Vagina (tissue), 2 donors: ENCODE measurements around the gene DMD.

Experiments
- POLR2A ChIP-seq, 2 donors: fragments of 450-650 bp; IDR thresholded peaks; one replicate each; pipeline ENCODE4 v1.6.1; 2017; ENCODE audit warnings: antibody characterized with exemption in 2 of 2, mild to moderate bottlenecking in 2 of 2, moderate library complexity in 2 of 2
- POLR2AphosphoS5 ChIP-seq, 2 donors: sonication (generic); formaldehyde crosslinking; IDR thresholded peaks; one replicate each; pipeline ENCODE4 v1.9.0; 2017; ENCODE audit warnings: antibody characterized with exemption in 2 of 2, mild to moderate bottlenecking in 2 of 2, low read depth in 1 of 2; ENCODE audit not compliant: insufficient read depth in 1 of 2
- TF ChIP-seq, protein P1 (sequence below), 3 experiments: fragments of 450-650 bp in 2 of 3; fragments of 200-600 bp in 1 of 3; sonication (generic) in 1 of 3; IDR thresholded peaks; one replicate each; pipeline ENCODE4 v1.5.1; 2017 to 2019; ENCODE audit warnings: antibody characterized with exemption in 3 of 3, mild to moderate bottlenecking in 2 of 3, moderate library complexity in 2 of 3

DNA sequence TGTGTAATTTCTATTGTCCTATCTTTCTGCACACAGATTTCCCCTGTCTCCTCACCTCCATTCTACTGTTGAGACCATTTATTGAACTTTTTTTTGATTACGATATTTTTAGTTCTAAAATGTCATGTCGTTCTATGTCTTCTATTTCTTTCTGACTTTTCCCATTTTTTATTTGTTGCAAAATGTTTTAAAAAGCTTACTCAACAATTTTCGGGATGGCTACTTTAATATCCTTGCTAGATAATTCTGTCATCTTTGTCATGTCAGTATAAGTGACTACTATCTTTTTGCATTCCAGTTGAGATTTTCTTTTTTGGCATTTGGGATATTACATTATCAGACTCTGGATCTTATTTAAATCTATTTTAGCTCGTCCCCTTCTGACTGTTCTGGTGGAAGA lies 7.5 kb upstream of the DMD start:
- TF ChIP-seq POLR2A (IDR thresholded peaks at IDR 0.05) = no peak
- TF ChIP-seq, protein P1, sequence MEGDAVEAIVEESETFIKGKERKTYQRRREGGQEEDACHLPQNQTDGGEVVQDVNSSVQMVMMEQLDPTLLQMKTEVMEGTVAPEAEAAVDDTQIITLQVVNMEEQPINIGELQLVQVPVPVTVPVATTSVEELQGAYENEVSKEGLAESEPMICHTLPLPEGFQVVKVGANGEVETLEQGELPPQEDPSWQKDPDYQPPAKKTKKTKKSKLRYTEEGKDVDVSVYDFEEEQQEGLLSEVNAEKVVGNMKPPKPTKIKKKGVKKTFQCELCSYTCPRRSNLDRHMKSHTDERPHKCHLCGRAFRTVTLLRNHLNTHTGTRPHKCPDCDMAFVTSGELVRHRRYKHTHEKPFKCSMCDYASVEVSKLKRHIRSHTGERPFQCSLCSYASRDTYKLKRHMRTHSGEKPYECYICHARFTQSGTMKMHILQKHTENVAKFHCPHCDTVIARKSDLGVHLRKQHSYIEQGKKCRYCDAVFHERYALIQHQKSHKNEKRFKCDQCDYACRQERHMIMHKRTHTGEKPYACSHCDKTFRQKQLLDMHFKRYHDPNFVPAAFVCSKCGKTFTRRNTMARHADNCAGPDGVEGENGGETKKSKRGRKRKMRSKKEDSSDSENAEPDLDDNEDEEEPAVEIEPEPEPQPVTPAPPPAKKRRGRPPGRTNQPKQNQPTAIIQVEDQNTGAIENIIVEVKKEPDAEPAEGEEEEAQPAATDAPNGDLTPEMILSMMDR (IDR thresholded peaks at IDR 0.05) = no peak
- TF ChIP-seq POLR2AphosphoS5 (IDR thresholded peaks at IDR 0.05; ENCODE audit: insufficient read depth in 1 of 2, low read depth in 1 of 2) = no peak
